Measurements from ENCODE around the gene DMD.

The DMD gene

GRCh38 chrX:31258166-31258565 lies 1953.2 kb downstream of the DMD start:
- no peak for DNase-seq

DNA sequence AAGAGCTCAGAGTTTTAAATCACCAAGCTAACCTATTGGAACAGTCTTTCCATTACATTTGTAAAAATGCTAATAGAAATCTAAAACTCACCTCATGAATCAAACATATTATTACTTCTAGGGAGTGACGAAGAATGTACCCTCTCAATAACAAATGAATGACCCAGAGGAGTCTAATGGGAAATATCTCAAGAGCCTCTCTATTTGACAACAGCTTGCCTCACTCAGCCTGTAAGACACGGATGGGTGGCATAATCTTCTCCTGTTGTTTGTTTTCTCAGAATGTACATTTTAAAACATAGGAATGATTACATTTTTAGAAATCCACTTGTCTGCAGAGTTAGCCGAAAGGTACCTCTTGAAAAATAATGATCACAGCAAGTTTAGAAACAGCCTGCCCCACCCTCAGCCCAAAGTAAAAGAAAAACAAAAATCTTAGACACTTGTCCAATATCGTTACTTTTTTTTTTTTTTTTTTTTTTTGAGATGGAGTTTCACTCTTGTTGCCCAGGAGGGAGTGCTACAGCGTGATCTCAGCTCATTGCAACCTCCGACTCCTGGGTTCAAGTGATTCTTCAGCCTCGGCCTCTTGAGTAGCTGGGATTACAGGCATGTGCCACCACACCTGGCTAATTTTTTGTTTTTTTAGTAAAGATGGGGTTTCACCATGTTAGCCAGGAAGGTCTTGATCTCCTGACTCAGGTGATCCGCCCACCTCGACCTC lies 1955.9 kb downstream of the DMD start:
- no peak for DNase-seq

DNA sequence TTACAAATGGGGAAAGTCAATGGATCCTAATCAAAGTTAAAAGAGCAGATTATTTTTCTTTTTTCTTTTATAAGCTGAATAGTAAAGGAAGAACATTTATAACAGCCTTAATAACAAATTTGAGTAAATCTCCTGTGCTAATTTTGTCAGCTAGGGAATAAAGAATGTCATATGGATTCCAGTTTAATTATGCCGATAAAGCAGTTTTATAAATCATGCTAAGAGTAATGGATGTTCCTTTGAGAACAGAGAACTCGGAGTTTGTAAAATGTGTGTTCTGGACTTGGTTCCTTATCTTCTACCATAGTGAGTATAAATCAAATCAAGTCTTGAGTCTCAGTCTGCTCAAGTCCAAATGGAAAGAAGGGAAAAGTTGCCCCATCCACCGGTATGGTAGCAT lies 1959.2 kb downstream of the DMD start:
- no peak for DNase-seq

DNA sequence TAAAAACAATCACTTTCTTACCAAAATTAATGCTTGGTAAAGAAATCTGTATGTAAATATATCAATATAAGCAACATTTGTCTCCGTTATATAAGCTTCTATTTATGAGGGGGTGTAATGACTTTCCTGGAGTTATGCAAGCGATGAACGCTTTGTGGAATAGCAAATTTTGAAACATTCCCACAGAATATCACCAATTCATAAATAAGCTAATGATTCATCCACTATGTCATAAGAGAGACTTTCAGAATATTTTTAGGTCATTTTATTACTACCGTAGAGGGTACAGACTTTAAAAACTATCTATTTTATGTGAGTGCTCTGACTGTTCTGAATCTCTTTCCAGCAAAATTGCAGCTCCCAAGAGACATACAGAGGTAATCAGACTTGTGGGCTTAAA lies 1960.0 kb downstream of the DMD start:
- no peak for DNase-seq

DNA sequence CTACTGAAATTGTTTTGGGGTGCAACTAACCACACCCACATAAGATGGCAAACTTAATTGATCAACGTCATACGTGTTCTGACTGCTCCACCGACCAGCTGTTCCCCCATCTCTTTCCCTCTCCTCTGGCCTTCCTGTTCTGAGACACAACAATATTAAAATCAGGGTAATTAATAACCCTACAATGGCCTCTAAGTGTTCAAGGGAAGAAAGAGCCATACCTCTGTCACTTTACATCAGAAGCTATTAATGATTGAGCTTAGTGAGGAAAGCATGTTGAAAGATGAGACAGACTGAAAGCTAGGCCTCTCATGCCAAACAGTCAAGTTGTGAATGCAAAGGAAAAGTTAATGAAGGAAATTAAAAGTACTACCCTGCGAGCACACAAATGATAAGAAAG lies 1965.6 kb downstream of the DMD start:
- no peak for DNase-seq

GRCh38 chrX:31243804-31244203 lies 1967.5 kb downstream of the DMD start:
- no peak for DNase-seq

- no peak for DNase-seq
Measured at GRCh38 chrX:31240982-31241381, 1970.4 kb downstream of the DMD start.

- DNase-seq: no peak
Measured at GRCh38 chrX:31237189-31237588, 1974.2 kb downstream of the DMD start.

- no peak for DNase-seq
Measured at GRCh38 chrX:31236231-31236630, 1975.1 kb downstream of the DMD start.

DNA sequence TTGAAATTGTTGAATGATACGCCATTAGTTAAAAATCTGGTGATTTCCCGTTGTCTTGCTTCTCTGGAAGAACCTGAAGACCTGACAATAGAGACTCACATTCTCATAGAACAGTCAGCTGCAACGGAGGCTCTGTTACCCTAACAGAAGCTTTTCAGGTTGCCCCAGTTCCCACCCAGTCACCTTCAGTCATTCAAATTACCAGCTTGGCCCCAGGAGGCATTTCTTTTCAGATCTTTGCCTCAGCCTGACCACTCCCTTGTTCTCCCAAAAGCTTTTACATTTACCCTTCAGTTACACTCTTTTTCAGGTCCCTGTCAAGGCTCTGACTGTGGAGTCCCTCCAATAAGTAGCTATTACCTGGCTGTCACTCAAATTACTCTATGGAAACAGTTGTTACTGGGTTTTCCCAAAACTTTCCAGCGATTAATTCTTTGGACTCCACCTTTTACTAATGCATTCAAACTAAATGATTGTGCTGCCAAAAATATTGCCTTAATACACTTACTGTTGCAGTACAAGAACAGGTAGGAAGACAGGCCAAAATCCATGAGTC lies 1977.3 kb downstream of the DMD start:
- no peak for DNase-seq

- DNase-seq: no peak
Measured at GRCh38 chrX:31232506-31232905, 1978.8 kb downstream of the DMD start.

- DNase-seq: no peak
Measured at GRCh38 chrX:31228909-31229308, 1982.4 kb downstream of the DMD start.

DNA sequence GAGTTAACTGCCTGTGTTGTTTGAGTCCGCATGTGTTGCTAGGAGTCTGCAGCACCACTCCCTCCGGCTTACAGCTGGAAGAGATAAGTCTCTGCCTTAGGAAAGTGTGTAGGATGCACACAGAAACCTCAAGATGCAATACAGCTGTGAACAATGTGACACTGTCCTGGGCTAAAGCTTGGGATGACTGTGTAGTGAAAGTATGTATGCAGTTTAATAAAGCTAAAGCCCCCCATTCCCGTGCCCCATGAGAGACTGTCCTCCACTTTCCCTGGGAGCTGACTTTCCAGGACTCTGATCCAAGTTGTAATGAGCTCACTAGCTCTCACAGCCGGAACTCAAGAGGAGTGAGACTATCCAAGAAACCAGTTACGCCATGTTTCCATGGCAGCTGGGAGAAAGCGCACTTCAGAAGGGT lies 1982.9 kb downstream of the DMD start:
- DNase-seq: no peak

GRCh38 chrX:31227250-31227649 lies 1984.1 kb downstream of the DMD start:
- DNase-seq: no peak

DNA sequence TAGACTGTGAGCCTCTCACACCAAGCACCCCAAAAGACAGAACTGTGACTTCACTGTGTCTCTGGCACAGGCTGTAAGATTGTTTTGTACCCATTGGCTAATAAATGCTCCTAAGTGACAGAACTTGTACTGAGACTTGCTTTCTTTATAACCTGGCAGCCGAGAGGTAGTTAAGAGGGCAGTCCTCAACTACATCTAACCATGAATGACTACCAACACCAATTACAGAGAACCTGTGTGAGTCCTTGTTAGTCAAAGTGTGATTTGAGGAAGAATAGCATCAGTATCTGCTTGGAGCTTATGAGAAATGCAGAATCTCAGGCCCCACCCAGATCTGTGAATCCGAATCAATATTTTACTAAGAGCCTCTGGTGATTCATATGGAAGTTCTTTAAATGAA lies 1985.5 kb downstream of the DMD start:
- no peak for DNase-seq

GRCh38 chrX:31224381-31225012 lies 1986.9 kb downstream of the DMD start:
- DNase-seq: no peak

DNA sequence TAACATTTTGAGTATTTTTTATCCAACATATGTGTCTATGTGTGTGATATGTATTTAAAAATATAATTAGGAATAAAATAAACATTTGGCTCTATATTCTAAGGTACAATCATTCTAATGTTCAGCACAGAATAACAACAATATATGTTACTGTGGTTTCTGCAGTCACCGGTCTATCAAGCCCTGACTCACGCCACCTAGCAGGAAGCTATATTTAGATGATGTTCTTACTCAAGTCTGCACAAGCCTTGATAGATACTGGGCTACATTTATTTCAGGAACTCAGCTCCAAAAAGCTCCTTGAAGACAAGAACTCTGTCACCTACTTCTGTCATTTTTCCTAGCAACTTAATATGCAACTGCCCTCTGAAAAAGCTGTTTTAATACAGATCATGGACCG lies 1987.5 kb downstream of the DMD start:
- DNase-seq: no peak

GRCh38 chrX:31222946-31223345 lies 1988.4 kb downstream of the DMD start:
- DNase-seq: no peak

DNA sequence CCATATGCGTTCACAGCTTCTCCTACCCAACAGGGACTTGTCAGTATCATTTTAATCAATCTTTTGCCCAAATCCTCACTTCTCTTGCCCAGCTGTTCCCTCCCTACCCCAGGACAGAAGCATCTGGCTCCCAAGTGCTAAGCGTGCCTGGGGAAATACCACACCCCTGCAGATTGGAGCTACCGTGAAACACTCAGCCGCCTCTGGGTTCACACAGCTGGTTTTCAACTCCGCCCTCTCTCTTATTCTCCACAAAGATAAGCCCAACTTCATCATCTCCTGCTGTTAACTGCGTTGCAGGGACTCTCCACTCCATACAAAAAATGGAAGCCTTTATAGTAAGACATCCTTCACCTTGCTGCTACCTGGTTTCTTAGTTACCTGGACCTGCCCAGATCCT lies 1992.2 kb downstream of the DMD start:
- DNase-seq: no peak

DNA sequence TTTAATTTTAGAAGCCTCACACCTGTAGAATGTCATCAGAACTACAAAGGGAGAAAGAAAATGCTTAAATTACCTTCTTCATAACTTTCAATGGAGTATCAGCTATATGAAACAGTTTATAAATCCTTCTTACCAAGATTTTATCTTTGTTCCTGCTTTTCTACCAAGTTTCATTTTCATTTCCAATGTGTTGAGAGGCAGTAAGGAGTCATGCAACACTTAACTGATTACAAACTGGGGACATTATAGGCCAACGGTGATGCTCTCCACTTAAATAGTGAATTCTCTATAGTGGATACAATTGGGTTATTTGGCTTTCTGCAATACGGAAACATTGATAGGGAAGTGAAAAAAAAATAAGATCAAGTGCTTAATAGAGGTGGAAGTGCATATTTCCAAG lies 1994.3 kb downstream of the DMD start:
- DNase-seq: no peak

- no peak for DNase-seq
Measured at GRCh38 chrX:31215277-31215815, 1996.0 kb downstream of the DMD start.

- DNase-seq: no peak
Measured at GRCh38 chrX:31213941-31214340, 1997.4 kb downstream of the DMD start.

GRCh38 chrX:31212856-31213748 lies 1998.2 kb downstream of the DMD start:
- DNase-seq: no peak

All from activated gamma-delta T cell (primary cell).